ENCODE results near the gene SIRT5.

- TF ChIP-seq REST (IDR thresholded peaks at IDR 0.05) (no peak), CTCF (IDR thresholded peaks at IDR 0.05) (no peak), USF2 (IDR thresholded peaks at IDR 0.05) (no peak), RFX5 (IDR thresholded peaks at IDR 0.05) (no peak), MAFK (IDR thresholded peaks at IDR 0.05; ENCODE audit: partially characterized antibody) (no peak)
Observed at GRCh38 chr6:13541496-13541895, 32.9 kb upstream of the SIRT5 start.

All from A549 (cell line).